ENCODE measurements around the gene TRIM51.
"Not testable (repeated sequence)": the region's sequence is repeated elsewhere in the genome, so short reads cannot be mapped to it uniquely, and the experiment has no call there.

The TRIM51 gene, protein sequence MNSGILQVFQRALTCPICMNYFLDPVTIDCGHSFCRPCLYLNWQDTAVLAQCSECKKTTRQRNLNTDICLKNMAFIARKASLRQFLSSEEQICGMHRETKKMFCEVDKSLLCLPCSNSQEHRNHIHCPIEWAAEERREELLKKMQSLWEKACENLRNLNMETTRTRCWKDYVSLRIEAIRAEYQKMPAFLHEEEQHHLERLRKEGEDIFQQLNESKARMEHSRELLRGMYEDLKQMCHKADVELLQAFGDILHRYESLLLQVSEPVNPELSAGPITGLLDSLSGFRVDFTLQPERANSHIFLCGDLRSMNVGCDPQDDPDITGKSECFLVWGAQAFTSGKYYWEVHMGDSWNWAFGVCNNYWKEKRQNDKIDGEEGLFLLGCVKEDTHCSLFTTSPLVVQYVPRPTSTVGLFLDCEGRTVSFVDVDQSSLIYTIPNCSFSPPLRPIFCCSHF

GRCh38 chr11:55882997-55883396, at the start of gene TRIM51:
Gene TRIM51 (plus strand): TSS chr11:55883297. CDS start chr11:55885429, 2,132 bp downstream.
- DNase-seq: not testable (repeated sequence)

DNA sequence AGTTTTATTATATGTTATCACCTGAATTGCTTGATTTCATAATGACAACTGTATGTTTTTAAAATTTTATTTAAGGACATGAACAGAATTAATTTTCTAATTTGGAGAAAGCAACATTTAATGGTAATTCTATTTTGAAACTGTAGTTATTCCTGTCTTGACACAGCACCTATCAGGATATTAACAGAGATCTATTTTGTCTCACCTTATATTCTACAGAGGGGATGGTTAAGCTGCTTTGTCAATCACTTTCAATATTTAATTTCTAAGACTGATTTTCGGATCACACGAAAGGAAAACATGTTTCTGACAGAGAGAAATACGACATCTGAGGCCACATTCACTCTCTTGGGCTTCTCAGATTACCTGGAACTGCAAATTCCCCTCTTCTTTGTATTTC, 44.6 kb upstream of the TRIM51 start, which contains the start of gene OR5D16:
Gene OR5D16, plus strand, starts transcription at position 301 of the 400 bp plus-strand sequence. Its CDS starts 0 bp downstream, at position 301.
- DNase-seq: no peak

DNA sequence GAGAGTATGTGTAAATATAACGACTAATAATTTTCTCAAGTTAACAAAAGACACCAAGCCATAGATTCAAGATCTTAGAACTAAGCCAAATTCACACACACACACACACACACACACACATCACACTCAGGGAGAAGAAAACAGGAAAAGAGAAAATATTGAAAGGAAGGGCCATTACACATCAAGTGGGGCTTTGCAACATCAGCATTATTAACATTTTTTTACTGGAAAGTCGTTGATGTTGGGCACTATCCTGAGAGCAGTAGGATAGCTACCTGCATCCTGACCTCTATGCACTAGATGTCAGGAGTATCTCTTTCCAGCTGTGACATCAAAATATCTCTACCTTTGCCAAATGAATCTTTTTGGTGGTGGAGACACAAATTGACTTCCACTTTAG, 35.6 kb upstream of the TRIM51 start:
- DNase-seq: no peak

DNA sequence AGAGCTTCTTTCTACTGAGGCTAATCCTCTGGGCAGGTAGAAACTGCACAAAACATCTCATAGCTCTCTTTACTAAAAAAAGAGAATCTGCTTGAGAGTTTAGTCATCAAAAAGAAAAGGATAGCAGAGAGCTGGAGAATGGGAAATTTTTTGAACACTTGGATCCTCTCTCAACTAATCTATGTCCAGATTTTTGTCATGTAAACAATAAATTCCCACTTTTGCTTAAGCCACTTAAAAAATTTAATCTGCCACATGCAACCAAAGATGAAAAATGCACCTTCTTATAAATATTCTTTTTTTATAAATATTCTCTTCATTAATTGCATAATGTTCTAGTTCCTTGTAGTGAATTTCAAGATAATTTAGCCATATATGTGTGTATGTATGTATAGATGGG, 34.1 kb upstream of the TRIM51 start:
- no peak for DNase-seq

GRCh38 chr11:55852141-55852540, 31.0 kb upstream of the TRIM51 start:
- DNase-seq: no peak

DNA sequence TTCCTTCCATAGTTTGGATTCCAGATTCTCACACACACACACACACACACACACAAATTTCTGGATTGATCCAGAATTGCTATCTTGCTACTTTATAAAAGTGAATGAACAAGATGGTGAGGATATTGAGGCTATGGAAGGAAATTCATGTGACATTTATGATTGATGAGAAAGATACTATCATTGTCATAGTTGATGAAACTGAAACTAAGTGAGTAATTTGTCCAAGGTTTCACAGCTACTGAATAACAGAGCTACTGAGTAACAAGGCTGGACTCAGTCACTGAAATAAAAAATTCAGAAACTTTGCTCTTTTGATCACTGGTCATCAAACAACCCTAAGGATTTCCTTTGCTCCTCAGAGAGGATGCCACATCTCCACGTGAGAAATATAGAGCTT, 28.4 kb upstream of the TRIM51 start:
- no peak for DNase-seq

- not testable (repeated sequence) for DNase-seq
These were observed 15.7 kb upstream of the TRIM51 start for GRCh38 chr11:55867354-55867753.

DNA sequence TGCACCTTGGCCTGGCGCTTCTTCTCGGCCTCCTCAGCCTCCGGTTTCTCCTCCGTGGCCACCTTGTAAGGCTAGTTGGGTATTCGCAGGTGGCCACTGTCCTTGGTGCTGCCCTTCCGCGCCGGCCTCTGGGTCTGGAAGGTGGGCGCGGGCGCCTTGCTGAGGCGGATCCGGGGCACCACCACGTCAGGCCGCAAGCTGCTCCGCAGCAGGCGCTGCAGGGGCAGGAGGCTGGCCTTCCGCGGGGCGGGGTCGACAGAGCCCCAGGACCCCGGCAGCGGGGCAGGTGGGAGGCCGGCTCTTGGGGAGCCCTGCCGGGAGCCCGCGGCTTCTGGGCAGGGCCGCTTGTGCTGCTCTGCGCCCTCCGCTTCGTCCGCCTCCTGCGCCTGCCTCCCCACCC, 10.4 kb upstream of the TRIM51 start:
- not testable (repeated sequence) for DNase-seq

DNA sequence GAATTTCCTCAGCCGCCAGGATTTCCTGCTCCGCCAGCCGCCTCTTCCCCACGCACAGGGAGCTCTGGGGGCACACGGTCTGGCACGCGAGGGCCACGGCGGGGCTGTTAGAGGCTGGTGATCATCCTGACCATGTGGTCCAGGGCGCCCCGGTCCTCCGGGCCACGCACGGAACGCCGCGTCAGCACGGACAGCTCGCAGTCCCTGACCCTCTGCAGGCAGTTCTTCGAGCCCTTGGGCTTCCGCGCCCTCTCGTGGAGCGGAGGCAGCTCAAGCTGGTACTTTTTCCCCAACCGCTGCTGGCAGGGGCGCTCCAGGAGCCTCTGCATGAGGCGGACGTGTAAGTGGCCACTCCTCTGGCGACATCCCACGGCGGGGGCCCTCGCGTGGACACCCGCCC, 10.0 kb upstream of the TRIM51 start:
- not testable (repeated sequence) for DNase-seq

DNA sequence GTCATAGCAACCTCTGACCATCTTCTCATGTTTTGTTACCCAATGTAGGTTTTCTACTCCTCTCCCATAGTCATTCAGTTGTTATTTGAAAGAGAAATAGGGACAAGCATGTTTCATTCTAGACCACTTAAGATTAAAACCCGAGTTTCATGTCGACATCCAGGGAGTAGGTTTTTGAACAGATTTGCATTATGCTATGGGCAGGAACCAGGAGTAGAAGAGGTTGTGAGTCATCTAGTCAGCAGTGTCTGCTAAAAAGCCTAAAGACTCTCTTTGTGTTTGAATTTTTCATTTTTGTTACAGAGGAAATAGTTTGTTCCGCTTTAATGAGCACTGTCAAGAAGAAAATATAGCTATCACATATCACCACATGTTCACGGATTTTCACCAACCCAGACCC, 1.9 kb downstream of the TRIM51 start:
- not testable (repeated sequence) for DNase-seq

- DNase-seq: not testable (repeated sequence)
These were observed 2.4 kb downstream of the TRIM51 start for GRCh38 chr11:55885481-55885880.

DNA sequence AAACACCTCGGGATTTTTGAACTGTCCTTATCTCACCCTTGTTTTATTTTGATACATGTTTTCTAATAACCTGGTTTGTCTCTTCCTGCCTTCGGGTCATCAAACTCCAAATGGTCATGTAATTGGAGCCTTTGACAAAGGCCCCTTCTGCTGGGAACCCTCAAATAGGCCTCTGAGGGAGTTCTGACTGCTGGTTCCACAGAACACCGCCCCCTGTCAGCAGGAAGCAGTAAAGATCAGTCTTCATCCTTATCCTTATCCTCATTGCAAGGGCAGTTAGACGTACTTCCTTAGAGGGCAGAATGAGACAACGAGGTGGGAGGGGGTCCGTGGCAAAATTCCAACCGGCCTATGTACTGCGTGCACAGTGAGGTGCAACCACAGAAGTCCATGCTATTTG, 12.1 kb downstream of the TRIM51 start:
- no peak for DNase-seq

DNA sequence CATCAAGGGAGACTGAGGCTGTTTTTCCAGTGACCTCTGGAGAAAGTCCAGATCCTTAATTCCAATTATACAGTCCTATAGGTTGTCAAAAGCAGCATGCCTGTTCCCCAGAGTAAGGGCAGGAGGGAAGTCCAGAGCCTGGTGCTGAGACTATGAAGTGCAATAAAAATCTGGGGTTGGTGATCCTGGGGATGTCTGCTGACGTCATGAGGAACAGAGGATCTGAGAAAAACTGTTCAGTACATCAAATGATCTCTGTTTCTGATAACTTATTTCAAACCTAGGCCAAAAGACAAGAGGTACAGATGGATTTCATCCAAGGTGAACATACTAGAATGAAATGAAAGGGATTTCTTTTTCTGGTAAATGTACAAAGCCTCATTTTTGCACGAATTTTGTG, 19.2 kb downstream of the TRIM51 start:
- DNase-seq: no peak

DNA sequence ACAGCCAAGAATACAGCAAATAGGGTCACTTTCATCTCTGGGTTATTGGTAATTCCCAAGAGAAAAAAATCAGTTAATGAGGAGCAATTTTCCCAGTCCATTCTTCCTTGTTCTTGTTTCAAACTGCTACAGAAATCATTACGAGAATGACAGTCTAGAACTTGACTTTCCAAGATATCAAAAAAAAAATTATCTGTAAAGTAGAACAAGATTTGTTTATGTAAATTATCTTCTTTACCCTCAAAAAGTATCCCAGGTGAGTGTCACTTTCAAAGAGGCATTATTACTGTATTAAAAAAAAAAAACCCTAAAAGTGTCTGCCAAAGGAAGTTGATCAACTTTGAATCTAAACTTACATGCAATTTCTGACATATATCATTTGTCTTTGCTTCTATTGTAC, 31.4 kb downstream of the TRIM51 start, which contains the start of gene OR5W2:
Gene OR5W2, minus strand, starts transcription at position 101 of the 400 bp plus-strand sequence. Its CDS starts 0 bp downstream, at position 101.
- DNase-seq: no peak

GRCh38 chr11:55920537-55920936, 37.4 kb downstream of the TRIM51 start:
- DNase-seq: no peak

DNA sequence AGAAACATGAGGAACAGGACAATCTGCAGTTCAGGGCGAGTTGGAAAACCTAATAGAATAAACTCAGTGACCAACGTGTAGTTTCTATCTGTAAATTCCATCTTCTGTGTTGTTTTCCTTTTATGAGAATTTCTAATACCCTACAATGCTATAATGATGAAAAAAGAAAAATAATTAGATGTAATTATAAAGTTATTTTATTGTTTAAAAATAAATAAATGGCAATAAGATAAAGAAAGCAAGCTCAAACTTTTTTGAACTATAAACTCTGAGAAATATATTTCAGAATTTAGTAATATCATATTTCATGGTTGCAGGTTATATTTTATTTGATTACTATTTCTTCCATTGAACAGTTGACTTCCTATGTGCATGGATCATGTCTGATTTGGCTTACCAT, 53.2 kb downstream of the TRIM51 start, which contains the start of gene OR5I1:
Gene OR5I1, minus strand, starts transcription at position 101 of the 400 bp plus-strand sequence. Its CDS starts 0 bp downstream, at position 101.
- DNase-seq: no peak
